ENCODE data around the gene CCL5.

- TF ChIP-seq CTCF (IDR thresholded peaks at IDR 0.05; ENCODE audit: low read length) (no peak), EZH2 (IDR thresholded peaks at IDR 0.05; ENCODE audit: borderline replicate concordance, low read length) (no peak)
Observed at GRCh38 chr17:35841505-35841904, 38.7 kb downstream of the CCL5 start.
